Activated B cell treated with CpG ODN at 0.5 μM for 24 hours (primary cell): ENCODE measurements around the gene EIF3A. TPM values are rescaled to one million over a fixed set of nuclear protein-coding genes. Genes with fewer than 3 reads are reported as not detected.

Experiments used
- ATAC-seq: fragments of 200-7000 bp; cut with Tn5 transposase; one replicate; pipeline ENCODE4 v1.10.0; 2021; ENCODE audit warnings: low read depth, mild to moderate bottlenecking, moderate library complexity
- CTCF ChIA-PET: fragments of 350-600 bp; sonication (Branson Sonifier 250); formaldehyde crosslinking; loops from one replicate; lab custom pipeline; 2021; ENCODE audit warnings: antibody characterized with exemption; lab: Charles Lee
- POLR2A ChIA-PET: fragments of 350-600 bp; sonication (Branson Sonifier 250); formaldehyde crosslinking; loops from one replicate; lab custom pipeline; 2021; ENCODE audit warnings: antibody characterized with exemption; lab: Charles Lee
- DNase-seq: peaks from one replicate; pipeline ENCODE4 v3.0.0; 2022
- H3K27ac Mint-ChIP-seq: one replicate; pipeline ENCODE4 v1.8.0; 2020; ENCODE audit warnings: mixed read lengths
- H3K27me3 Mint-ChIP-seq: one replicate; pipeline ENCODE4 v1.8.0; 2021; ENCODE audit warnings: mixed read lengths
- H3K36me3 Mint-ChIP-seq: one replicate; pipeline ENCODE4 v1.8.0; 2021; ENCODE audit warnings: low read depth, mixed read lengths
- H3K4me1 Mint-ChIP-seq: one replicate; pipeline ENCODE4 v1.8.0; 2021; ENCODE audit warnings: mixed read lengths
- H3K4me3 Mint-ChIP-seq: one replicate; pipeline ENCODE4 v1.8.0; 2020; ENCODE audit warnings: mild to moderate bottlenecking, mixed read lengths
- H3K9me3 Mint-ChIP-seq: one replicate; pipeline ENCODE4 v1.8.0; 2020; ENCODE audit warnings: mixed read lengths
- intact Hi-C: fragments of 100-400 bp; cut with micrococcal nuclease; formaldehyde crosslinking; loops from one replicate; pipeline ENCODE4 v1.15.1; 2024
- total RNA-seq: library from RNA; stranded (reverse); gene quantifications from 2 replicates; pipeline ENCODE4 v1.2.3, GENCODE V29; 2022
- TF ChIP-seq, protein P1 (sequence below): fragments of 200-600 bp; IDR thresholded peaks from one replicate; pipeline ENCODE4 v1.8.0; 2022; ENCODE audit warnings: antibody characterized with exemption, mild to moderate bottlenecking

Gene EIF3A
- total RNA-seq, 1 donor from 2014 or later, result 114 TPM

DNA sequence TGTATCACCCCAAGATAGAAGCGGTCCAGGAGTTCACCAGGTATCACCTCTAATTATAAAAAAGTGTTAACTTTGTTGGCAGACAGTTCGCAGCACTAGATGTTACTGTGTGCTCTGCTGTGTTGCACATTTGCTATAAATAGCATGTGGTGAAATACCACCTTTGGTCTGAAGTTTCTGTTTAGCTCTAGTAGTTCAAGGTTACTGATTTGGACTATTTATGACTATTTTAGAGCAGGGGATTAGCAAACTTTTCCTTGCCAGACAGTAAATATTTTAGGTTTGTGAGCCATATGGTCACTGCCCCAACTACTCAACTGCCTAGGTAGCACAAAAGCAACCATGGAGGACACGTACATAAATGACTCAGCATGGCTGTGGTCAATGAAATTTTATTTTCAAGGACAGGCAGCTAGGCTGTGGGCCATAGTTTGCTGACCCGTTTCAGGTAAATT, 39.8 kb upstream of the EIF3A start:
- Mint-ChIP-seq H3K27me3 (no peaks in the 10 kb centered on the region), H3K4me3 (no peak overlapping the region), H3K9me3 (no peaks in the 10 kb centered on the region), H3K36me3 (peaks cover 44% of the 10 kb centered on the region), H3K27ac (no peak overlapping the region), H3K4me1 (peaks cover 4% of the 10 kb centered on the region)
- ATAC-seq, result no peak
- intact Hi-C loops, result no loop called here
- ChIA-PET POLR2A (no interaction called here), CTCF (no interaction called here)
- TF ChIP-seq, protein P1, sequence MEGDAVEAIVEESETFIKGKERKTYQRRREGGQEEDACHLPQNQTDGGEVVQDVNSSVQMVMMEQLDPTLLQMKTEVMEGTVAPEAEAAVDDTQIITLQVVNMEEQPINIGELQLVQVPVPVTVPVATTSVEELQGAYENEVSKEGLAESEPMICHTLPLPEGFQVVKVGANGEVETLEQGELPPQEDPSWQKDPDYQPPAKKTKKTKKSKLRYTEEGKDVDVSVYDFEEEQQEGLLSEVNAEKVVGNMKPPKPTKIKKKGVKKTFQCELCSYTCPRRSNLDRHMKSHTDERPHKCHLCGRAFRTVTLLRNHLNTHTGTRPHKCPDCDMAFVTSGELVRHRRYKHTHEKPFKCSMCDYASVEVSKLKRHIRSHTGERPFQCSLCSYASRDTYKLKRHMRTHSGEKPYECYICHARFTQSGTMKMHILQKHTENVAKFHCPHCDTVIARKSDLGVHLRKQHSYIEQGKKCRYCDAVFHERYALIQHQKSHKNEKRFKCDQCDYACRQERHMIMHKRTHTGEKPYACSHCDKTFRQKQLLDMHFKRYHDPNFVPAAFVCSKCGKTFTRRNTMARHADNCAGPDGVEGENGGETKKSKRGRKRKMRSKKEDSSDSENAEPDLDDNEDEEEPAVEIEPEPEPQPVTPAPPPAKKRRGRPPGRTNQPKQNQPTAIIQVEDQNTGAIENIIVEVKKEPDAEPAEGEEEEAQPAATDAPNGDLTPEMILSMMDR, result no peak
- no peak for DNase-seq

DNA sequence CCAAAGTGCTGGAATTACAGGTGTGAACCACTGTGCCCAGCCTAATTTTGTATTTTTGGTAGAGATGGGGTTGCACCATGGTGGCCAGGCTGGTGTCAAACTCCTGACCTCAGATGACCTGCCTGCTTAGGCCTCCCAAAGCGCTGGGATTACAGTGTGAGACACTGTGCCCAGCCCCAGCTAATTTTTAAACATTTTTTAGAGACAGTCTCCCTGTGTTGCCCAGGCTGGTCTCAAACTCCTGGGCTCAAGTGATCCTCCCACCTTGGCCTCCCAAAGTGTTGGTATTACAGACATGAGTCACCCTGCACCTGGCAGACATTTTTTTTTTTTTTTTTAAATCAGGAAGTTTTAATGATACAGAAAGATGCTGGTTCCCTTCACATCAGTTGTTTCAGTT, 38.8 kb upstream of the EIF3A start:
- ChIA-PET CTCF (no interaction called here), POLR2A (interaction anchor here (0.7 kb wide), 1 partner anchor 39 kb away, joined by 4 read pairs; the partner anchor contains the start of gene EIF3A)
- intact Hi-C loops, result no loop called here
- ATAC-seq, result no peak
- Mint-ChIP-seq H3K9me3 (no peaks in the 10 kb centered on the region), H3K4me3 (no peak overlapping the region), H3K4me1 (peaks cover 4% of the 10 kb centered on the region), H3K36me3 (peaks cover 46% of the 10 kb centered on the region), H3K27ac (peak overlapping the region; percentile 18), H3K27me3 (no peaks in the 10 kb centered on the region)
- no peak for DNase-seq
- TF ChIP-seq, protein P1, result no peak

DNA sequence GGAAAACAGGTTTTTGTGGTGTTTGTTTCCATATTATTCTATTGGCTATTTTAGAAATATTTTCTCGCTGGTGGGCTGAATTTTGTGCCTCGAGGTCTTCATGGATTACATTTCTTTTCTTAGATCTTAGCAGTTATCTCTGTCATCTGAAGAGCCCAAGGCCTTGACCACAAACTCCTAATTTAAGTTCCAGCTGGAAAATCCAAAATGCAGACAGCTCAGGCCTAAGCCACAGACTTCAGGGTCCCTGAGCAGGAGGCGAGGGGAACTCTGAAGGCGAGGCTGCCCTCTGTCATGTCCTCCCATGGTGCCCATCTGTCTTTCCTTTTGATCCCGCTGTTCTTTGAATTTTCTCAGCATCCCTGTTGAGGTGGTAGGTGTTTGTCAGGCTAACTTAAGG, 37.6 kb upstream of the EIF3A start:
- intact Hi-C loops, result no loop called here
- DNase-seq (no peak), ATAC-seq (no peak)
- no peak overlapping the region for H3K27ac Mint-ChIP-seq
- TF ChIP-seq, protein P1, result no peak
- no peak overlapping the region for H3K4me3 Mint-ChIP-seq
- no peaks in the 10 kb centered on the region for H3K27me3 Mint-ChIP-seq
- CTCF ChIA-PET, result no interaction called here
- no peaks in the 10 kb centered on the region for H3K9me3 Mint-ChIP-seq
- H3K36me3 Mint-ChIP-seq, result peaks cover 51% of the 10 kb centered on the region
- POLR2A ChIA-PET, result no interaction called here
- peaks cover 4% of the 10 kb centered on the region for H3K4me1 Mint-ChIP-seq

DNA sequence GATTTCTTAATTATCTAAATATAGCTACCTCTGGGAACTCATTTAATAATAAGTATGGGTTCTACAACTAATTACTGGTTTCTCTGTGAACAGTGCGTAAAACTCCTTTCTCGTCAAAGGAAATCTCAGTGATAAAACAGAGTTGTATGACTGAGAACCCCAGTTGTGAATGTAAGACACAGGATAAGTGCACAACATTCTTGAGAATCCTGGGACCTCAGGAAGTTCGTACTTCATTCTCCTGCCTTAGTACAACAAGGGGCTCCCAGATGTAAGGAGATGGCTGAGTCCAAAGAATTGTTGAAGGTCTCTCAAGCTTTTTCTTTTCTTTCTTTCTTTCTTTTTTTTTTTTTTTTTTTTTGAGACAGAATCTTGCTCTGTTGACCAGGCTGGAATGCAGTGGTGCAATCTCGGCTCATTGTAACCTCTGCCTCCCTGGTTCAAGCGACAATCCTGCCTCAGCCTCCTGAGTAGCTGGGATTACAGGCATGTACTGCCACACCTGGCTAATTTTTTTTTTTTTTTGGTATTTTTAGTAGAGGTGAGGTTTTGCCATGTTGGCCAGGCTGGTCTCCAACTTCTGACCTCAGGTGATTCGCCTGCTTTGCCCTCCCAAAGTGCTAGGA, 35.8 kb upstream of the EIF3A start:
- CTCF ChIA-PET, result no interaction called here
- TF ChIP-seq, protein P1, result no peak
- ATAC-seq (no peak), DNase-seq (no peak)
- no peaks in the 10 kb centered on the region for H3K27me3 Mint-ChIP-seq
- POLR2A ChIA-PET, result interaction anchor here (0.6 kb wide), 1 partner anchor 9 kb away, joined by 14 read pairs; no protein-coding TSS in a partner anchor
- no peak overlapping the region for H3K4me3 Mint-ChIP-seq
- no peaks in the 10 kb centered on the region for H3K9me3 Mint-ChIP-seq
- intact Hi-C loops, result no loop called here
- peaks cover 40% of the 10 kb centered on the region for H3K36me3 Mint-ChIP-seq
- no peak overlapping the region for H3K27ac Mint-ChIP-seq
- peaks cover 4% of the 10 kb centered on the region for H3K4me1 Mint-ChIP-seq

DNA sequence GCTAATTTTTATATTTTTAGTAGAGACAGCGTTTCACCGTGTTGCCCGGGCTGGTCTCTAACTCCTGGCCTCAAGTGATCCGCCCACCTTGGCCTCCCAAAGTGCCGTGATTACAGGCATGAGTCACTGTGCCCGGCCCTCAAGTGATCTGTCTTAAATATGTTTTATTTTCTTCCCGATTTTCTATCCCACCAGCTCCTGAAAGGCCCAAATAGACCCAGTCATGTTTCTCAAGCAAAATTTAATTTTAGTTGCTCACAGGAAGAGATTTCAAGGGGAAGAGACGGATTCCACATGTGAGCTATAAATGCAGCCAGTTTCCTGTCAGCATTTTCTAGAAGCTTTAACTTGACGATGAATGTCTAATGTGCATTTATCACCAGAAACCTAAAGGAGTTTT, 35.3 kb upstream of the EIF3A start:
- Mint-ChIP-seq H3K27me3 (no peaks in the 10 kb centered on the region), H3K27ac (no peak overlapping the region), H3K4me1 (peaks cover 4% of the 10 kb centered on the region), H3K4me3 (no peak overlapping the region), H3K36me3 (peaks cover 37% of the 10 kb centered on the region), H3K9me3 (no peaks in the 10 kb centered on the region)
- TF ChIP-seq, protein P1, result no peak
- ATAC-seq (no peak), DNase-seq (no peak)
- intact Hi-C loops, result no loop called here
- CTCF ChIA-PET, result no interaction called here
- POLR2A ChIA-PET, result interaction anchor here (0.6 kb wide), 1 partner anchor 10 kb away, joined by 14 read pairs; no protein-coding TSS in a partner anchor
